NCI-H1048 (cell line): ENCODE data around the gene SLC10A3.

ENCODE experiments used
- DNase-seq: peaks from one replicate; lab custom pipeline; 2025; lab: John Stamatoyannopoulos, UW

The SLC10A3 gene

DNA sequence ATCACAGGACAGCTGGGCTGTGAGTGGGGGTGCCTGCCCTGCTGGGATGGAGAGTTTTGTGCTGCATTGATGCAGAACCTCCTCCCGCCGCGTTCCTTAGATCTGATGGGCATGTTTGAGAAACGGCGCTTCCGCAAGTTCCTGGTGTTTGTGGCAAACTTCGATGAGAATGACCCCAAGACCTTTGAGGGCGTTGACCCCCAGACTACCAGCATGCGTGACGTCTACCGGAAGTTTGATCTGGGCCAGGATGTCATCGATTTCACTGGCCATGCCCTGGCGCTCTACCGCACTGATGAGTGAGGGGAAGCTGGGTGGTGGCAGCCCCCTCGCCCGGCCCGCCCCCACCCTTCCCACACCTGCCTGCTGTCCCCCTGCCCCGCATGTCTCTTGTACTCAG is 50.6 kb downstream of the SLC10A3 start:
- DNase-seq, result no peak

DNA sequence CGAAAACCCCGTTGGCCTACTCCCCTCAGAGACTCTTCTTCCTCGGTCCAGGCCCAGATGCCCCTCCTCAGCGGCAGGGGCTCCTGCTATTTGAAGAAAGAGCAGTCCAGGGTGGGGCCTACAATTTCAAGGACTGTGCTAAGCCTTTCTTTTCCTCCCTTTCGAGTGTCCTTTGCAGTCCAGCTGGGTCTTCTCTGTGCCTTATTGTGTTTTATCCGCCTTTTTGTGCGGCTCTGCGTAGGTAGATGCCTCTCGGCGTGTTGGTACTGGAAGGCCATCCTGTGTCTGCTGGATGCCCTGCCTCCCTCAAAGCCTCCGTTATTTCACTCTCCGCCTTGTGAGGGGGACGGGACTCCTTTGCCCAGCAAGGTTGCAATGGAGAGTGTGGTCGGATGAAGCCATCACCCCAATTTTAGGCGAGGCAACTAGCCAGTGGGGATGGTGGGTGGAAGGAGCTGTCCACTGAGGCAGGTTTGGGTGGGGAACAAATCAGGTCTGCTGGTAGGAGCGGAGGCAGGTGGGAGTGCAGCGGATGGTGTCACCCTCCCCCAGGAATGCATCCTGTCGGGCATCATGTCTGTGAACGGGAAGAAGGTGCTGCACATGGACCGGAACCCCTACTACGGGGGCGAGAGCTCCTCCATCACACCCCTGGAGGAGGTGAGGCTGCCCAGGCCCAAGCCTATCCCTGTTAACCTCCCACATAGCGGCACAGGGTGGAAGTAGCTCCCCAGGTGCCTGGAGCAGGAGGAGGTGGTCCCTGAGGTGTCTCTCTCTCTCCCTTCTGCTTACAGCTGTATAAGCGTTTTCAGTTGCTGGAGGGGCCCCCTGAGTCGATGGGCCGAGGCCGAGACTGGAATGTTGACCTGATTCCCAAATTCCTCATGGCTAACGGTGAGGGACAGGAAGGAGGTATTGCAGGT is 52.2 kb downstream of the SLC10A3 start:
- DNase-seq, result no peak
